Effector CD4-positive, alpha-beta T cell (primary cell): ENCODE measurements around the gene SBF2.

Experiments used
- DNase-seq: peaks from one replicate; pipeline ENCODE4 v3.0.0-alpha.2; 2020

Gene SBF2

GRCh38 chr11:9838961-9839360, 455.1 kb downstream of the SBF2 start:
- no peak for DNase-seq

GRCh38 chr11:9838229-9838628, 455.8 kb downstream of the SBF2 start:
- no peak for DNase-seq

- no peak for DNase-seq
Observed at GRCh38 chr11:9834291-9834690, 459.7 kb downstream of the SBF2 start.

- DNase-seq, result no peak
Observed at GRCh38 chr11:9831122-9831521, 462.9 kb downstream of the SBF2 start.

- no peak for DNase-seq
Observed at GRCh38 chr11:9827708-9828107, 466.3 kb downstream of the SBF2 start.

- no peak for DNase-seq
Observed at GRCh38 chr11:9826390-9826789, 467.6 kb downstream of the SBF2 start.

- DNase-seq, result no peak
Observed at GRCh38 chr11:9825895-9826294, 468.1 kb downstream of the SBF2 start.

GRCh38 chr11:9825315-9825714, 468.7 kb downstream of the SBF2 start:
- no peak for DNase-seq

- DNase-seq, result no peak
Observed at GRCh38 chr11:9823887-9824385, 470.1 kb downstream of the SBF2 start.

- DNase-seq, result no peak
Observed at GRCh38 chr11:9823439-9823838, 470.6 kb downstream of the SBF2 start.

GRCh38 chr11:9821008-9821752, 472.8 kb downstream of the SBF2 start:
- no peak for DNase-seq

- DNase-seq, result no peak
Observed at GRCh38 chr11:9820260-9820659, 473.8 kb downstream of the SBF2 start.

GRCh38 chr11:9817191-9817590, 476.8 kb downstream of the SBF2 start:
- DNase-seq, result no peak

GRCh38 chr11:9815486-9816136, 478.4 kb downstream of the SBF2 start:
- no peak for DNase-seq

GRCh38 chr11:9814108-9814507, 479.9 kb downstream of the SBF2 start:
- DNase-seq, result no peak

GRCh38 chr11:9808943-9809342, 485.1 kb downstream of the SBF2 start:
- no peak for DNase-seq

- DNase-seq, result no peak
Observed at GRCh38 chr11:9806946-9807687, 486.9 kb downstream of the SBF2 start.

GRCh38 chr11:9804419-9804902, 489.6 kb downstream of the SBF2 start:
- no peak for DNase-seq

- DNase-seq, result no peak
Observed at GRCh38 chr11:9803685-9804418, 490.2 kb downstream of the SBF2 start.

- no peak for DNase-seq
Observed at GRCh38 chr11:9802291-9802861, 491.6 kb downstream of the SBF2 start.

GRCh38 chr11:9799886-9800285, 494.1 kb downstream of the SBF2 start:
- DNase-seq, result no peak

GRCh38 chr11:9797300-9797699, 496.7 kb downstream of the SBF2 start:
- no peak for DNase-seq
